Measurements from ENCODE around the gene C1QTNF2.
"Not testable (repeated sequence)": the region's sequence is repeated elsewhere in the genome, so short reads cannot be mapped to it uniquely, and the experiment has no call there.

C1QTNF2 gene

DNA sequence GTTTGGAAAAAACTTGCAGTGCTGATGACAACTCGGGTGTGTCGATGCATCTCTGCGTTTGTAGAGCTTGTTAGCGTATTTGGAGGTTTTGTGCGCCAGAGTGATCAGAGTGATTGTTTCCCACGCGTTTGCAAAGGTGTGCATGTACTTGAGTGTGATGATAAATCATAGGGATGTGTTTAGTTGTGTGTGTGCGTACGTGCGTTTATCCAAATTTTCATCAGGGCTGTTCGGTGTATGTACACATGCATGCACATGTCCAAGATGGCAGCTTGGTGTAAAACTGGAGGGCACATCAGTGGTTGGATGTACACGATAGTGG lies 248 bp upstream of the C1QTNF2 start:
- no peak for DNase-seq

- no peak for DNase-seq
These were observed 2.5 kb downstream of the C1QTNF2 start for GRCh38 chr5:160367885-160368284.

DNA sequence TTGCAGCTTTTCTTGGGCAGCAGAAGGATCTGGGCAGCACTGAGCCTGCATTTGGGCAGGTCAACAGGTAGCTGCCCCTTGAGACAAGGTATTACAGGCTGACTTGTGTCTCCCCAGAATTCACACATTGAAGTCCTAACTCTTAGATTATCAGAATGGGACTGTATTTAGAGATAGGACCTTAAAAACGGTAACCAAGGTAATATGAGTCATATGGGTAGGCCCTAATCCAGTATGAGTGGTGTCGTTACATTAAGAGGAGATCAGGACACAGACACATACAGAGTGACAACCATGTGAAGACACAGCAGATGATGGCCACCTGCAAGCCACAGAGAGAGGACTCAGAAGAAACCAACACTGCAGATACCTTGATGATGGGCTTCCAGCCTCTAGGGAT lies 3.2 kb downstream of the C1QTNF2 start:
- no peak for DNase-seq

- no peak for DNase-seq
These were observed 4.2 kb downstream of the C1QTNF2 start for GRCh38 chr5:160366230-160366629.

DNA sequence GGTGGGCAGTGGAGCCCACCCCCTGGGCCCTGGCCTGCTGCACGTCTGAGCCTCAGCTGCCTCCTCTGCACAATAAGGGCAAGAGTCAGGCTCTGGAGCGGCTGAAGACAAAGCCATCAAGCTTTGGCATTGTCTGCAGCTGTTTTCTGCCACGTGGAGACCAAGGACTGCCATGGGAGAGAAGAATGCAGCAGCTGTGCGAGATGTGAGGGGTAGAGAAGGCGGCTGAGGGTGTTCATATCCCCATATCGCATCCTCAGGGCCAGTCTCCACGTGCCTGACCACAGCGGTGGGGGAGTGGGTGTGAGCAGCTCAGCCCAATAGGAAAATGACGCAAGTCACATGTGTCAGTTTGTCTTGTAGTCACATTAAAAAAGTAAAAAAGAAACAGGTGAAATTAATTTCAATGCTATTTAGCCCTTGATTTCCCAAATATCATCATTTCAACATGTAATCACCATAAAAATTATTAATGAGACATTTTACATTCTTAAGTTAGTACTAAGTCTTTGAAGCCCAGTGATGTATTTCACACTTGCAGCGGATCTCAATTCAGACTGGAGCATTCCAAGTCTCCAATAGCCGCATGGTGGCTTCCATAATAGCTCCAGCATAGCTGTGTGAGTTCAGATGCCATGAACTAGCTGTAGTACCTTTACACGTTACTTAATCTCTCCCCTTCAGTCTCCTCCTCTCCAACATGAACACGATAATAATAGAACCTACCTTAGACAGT lies 6.6 kb downstream of the C1QTNF2 start:
- no peak for DNase-seq

DNA sequence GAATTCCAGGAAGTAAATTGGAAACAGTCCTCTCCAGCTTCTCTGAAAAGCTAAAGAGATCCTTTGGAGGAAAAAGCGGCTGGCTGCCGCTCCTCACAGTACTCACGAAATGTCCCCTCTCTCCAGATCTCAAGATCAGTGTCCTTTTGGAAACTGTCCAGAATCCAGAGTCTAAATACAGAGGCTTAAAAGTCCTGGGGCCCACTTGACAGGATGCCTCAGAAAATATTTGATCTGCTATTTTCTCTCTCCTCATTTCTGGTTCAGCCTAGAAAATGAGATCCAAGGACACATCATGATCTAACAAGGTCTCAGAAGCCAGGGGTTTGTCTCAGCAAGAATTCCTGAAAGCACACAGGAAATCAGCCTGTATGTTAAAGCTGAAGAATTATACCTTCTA lies 7.2 kb downstream of the C1QTNF2 start:
- no peak for DNase-seq

GRCh38 chr5:160361624-160362228 lies 8.7 kb downstream of the C1QTNF2 start:
- DNase-seq: no peak

DNA sequence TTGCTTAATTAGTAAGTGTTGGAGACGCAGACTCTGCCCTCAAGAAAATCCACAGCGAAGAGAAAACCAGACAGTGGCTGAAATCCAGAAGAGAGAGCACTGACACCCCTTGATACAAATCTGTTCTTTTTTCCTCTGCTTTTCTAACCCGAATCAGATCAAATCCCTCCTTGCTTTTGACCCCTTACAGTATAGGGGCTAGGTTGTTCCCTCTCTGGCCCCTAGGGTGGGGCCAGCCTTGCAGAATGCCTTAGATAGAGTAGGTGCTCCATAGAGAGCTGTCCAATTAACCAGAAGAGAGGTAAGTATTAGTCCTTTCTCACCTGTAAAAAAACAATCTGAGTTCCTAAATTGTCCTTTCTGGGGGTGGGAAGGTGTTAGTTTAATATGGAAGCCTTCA lies 10.1 kb downstream of the C1QTNF2 start:
- DNase-seq: no peak

GRCh38 chr5:160359816-160360215 lies 10.6 kb downstream of the C1QTNF2 start:
- no peak for DNase-seq

DNA sequence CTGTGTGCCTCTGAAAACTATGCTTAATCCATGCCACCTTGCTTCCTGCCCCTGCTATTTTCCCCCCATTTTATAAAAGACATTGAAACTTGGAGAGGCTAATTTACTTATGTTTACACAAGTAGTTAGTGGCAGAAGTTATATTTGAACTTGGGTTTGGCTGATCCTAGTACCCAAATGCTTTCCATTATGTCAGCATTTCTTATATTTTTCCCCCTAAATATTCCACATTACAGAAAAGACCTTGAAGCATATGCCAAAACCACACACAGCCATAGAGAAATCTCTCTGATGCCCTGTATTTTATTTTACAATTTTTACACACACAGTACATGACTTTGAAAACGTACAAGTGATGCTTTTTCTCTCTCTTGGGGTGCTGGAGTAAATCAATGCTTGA lies 11.2 kb downstream of the C1QTNF2 start:
- DNase-seq: no peak

GRCh38 chr5:160357861-160358411 lies 12.5 kb downstream of the C1QTNF2 start:
- DNase-seq: no peak

DNA sequence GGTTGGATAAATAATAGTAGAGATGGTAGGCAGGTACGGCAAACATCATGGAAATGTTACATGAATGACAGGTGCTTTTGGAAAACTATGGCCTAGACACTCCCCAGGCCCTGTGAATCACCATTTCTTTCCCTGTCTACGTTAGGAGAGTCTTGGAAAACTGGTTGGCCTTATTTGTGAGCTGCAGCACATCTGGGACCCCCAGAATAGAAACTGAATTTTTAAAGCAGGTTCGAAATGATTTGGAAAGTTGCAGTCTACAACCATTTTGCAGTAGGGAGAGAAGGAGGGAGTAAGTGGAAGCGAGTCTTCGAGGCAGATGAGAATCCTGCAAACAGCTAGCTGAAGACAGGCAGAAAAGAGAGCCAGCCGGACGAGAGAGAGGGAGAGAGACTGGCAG lies 13.0 kb downstream of the C1QTNF2 start:
- DNase-seq: no peak

DNA sequence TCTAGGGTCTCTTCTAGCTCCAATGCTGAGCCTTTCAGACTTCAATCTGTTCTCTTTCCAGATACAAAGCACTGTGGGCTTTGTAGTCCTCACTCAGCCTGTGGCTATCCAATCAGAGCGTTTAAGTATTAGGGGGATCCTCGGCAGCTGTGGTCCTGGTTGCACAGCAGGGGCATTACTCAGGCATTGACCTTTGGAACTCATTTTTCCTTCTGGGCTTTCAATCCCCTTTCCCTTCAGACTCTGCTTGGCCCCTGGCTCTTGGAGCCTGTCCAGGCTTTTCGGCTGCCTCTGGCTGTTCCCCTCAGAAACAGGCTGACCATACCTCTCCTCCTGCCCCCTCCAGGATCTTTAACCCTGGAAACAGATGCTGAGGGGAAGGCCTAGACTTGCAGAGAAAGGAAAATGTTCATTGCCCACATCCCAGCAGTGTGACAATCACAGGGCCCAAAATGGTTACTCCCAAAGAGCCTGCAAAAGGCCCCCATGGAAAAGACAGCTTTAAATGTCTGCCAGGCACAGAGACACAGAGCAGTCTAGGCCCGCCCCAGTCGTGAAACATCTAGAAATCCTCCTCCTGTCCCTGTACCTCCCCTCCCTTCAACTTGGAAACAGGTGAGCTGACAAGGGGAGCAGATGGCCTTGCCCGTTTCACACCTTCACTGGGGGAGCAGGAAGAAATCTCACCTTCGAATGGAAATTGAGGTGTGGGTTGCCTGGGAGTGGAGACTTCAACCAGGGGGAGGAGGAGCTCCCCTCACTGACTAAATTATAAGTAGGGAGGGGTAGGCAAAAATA lies 13.7 kb downstream of the C1QTNF2 start:
- no peak for DNase-seq

DNA sequence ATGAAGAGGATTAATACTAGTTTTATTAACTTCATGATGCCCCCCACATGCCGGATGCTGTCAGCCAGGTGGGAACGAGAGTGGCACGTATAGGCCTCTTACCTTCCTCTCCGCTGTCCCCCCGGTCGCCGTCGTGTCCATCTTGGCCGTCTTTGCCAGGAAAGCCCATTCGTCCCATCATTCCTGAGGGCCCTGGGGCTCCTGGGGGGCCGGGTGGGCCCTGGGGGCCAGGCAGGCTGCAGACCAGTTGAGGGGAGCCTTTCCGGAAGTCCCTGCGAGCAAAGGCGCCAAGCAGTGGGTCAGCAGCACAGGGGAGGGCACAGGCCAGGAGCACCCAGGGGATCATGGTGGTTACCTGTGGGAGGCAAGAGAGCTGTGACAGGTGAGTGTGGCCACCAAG lies 15.8 kb downstream of the C1QTNF2 start:
- no peak for DNase-seq

GRCh38 chr5:160353379-160353778 lies 17.0 kb downstream of the C1QTNF2 start:
- DNase-seq: no peak

- no peak for DNase-seq
These were observed 18.1 kb downstream of the C1QTNF2 start for GRCh38 chr5:160352308-160352707.

GRCh38 chr5:160349935-160350303 lies 20.5 kb downstream of the C1QTNF2 start:
- DNase-seq: no peak

GRCh38 chr5:160349249-160349934 lies 21.0 kb downstream of the C1QTNF2 start:
- no peak for DNase-seq

DNA sequence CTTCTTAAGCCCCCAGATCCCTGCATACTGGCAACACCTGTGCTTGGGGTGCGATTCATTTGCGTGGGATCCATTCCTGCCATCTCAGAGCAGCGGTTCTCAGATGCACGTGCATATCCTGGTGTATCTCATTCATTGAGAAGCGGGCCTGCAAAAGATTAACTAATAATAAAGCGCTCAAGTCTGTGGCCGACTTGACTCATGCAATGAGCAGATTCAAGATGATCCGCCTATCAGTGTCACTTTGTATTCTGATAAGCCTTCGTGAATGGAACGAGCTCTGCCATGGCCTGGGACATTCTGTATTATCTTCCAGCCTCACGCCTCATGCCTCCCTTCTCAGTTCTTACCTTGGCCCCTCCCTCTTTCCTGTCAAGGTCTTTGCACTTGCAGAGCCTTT lies 22.3 kb downstream of the C1QTNF2 start:
- DNase-seq: no peak

- no peak for DNase-seq
These were observed 23.0 kb downstream of the C1QTNF2 start for GRCh38 chr5:160347448-160347847.

- no peak for DNase-seq
These were observed 27.9 kb downstream of the C1QTNF2 start for GRCh38 chr5:160342413-160342941.

DNA sequence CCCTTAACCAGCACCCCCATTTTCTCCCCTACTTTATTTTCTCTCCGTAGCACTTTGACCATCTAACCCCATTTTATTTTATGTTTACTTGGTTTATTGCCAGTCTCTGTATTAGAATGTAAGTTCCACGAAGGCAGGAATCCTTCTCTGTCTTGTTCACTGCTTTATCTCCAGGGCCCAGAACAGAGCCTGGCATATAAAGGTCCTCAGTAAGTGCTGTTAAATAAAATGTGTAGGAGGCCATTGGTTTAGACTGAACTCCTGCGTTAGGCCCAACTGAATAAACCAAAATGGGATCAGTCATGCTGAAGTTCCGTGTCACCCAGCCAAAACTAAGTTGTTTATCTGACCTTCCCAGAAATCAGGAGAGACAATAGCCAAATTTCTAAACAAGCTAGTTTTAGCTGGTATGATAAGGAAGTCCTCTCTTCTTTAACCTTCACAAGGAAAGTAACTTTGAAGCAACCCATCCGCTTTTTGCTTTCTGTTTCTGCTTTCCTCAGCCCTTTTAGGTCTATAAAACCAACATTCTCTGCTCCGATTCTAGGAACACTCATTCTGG lies 29.0 kb downstream of the C1QTNF2 start:
- no peak for DNase-seq

- DNase-seq: not testable (repeated sequence)
These were observed 29.9 kb downstream of the C1QTNF2 start for GRCh38 chr5:160340513-160340912.

Data from NCI-H187 treated with DMSO at 0.1 percent for 48 hours (cell line).